Lung (tissue), 12 donors: ENCODE measurements around the gene DIS3L2. TPM values are rescaled to one million over a fixed set of nuclear protein-coding genes. Genes with fewer than 3 reads are reported as not detected.

Experiments used
- ATAC-seq: fragments of 200-7000 bp; cut with Tn5 transposase; one replicate; pipeline ENCODE4 v1.9.1; 2020; ENCODE audit warnings: moderate number of reproducible peaks; ENCODE audit not compliant: insufficient read depth, low FRiP score
- DNase-seq, 3 donors: peaks; one replicate each; pipeline ENCODE4 v3.0.0-alpha.2; 2013 to 2017
- H3K27ac ChIP-seq, 2 donors: one replicate each; pipeline ENCODE4 v1.5.1; 2013; ENCODE audit warnings: mild to moderate bottlenecking in 2 of 2, moderate library complexity in 2 of 2, control low read depth in 1 of 2, inconsistent platforms in 1 of 2, low read depth in 1 of 2, low read length in 1 of 2
- H3K27me3 ChIP-seq, 3 donors: one replicate each; pipeline ENCODE4 v1.5.1; 2013; ENCODE audit warnings: low read length in 2 of 3; ENCODE audit not compliant: control insufficient read depth in 3 of 3, insufficient read depth in 3 of 3
- H3K36me3 ChIP-seq, 4 donors: one replicate each; pipeline ENCODE4 v1.5.1; 2013; ENCODE audit warnings: low read length in 4 of 4, mild to moderate bottlenecking in 1 of 4, moderate library complexity in 1 of 4; ENCODE audit not compliant: control insufficient read depth in 4 of 4, insufficient read depth in 4 of 4
- H3K4me1 ChIP-seq, 5 donors: one replicate each; pipeline ENCODE4 v1.5.1; 2013; ENCODE audit warnings: low read length in 5 of 5, mild to moderate bottlenecking in 2 of 5, moderate library complexity in 1 of 5; ENCODE audit not compliant: control insufficient read depth in 5 of 5, insufficient read depth in 5 of 5
- H3K4me3 ChIP-seq: one replicate; pipeline ENCODE4 v1.5.1; 2013; ENCODE audit warnings: mild to moderate bottlenecking, control low read depth, moderate library complexity
- H3K9ac ChIP-seq, 2 donors: one replicate each; pipeline ENCODE4 v1.5.1; 2013; ENCODE audit warnings: low read length in 2 of 2, control low read depth in 1 of 2; ENCODE audit not compliant: insufficient read depth in 1 of 2
- H3K9me3 ChIP-seq, 4 donors: one replicate each; pipeline ENCODE4 v1.5.1; 2013; ENCODE audit warnings: low read length in 3 of 4, mild to moderate bottlenecking in 1 of 4, moderate library complexity in 1 of 4; ENCODE audit not compliant: control insufficient read depth in 4 of 4, insufficient read depth in 3 of 4
- CTCF ChIP-seq: IDR thresholded peaks from 2 replicates; pipeline ENCODE4 v1.5.1; 2012; ENCODE audit warnings: mild to moderate bottlenecking; ENCODE audit errors: control extremely low read depth, extremely low read depth
- WGBS, 2 donors: extraction: QIAGEN DNeasy Blood & Tissue Kit; methylation state at CpG; one replicate each; pipeline ENCODE4 v1.1.7; 2013; 5-methylcytosine and 5-hydroxymethylcytosine counted together
- polyA plus RNA-seq, 2 donors: library from polyadenylated mRNA; stranded (reverse); fragments of 200-250 nt; gene quantifications; one replicate each; pipeline ENCODE4 v1.2.1, GENCODE V29; 2013
- total RNA-seq, 2 donors: library from RNA; depleted of rRNA in 1 of 2; stranded (reverse); fragments of >200 nt in 1 of 2; gene quantifications; one replicate each; pipeline ENCODE4 v1.2.1, GENCODE V29; 2014 to 2021
- donor health status: control.
- donor health status: control.
- donor health status: Bipolar disorder and iron deficiency.
- donor health status: healthy.
- donor health status: DM: yes; HTN: yes; CAD: no.

Gene DIS3L2
- total and polyA plus RNA-seq, 4 donors, result 12.7 to 41.0 (median 31.1) TPM

GRCh38 chr2:231987124-231987727, 25.7 kb downstream of the DIS3L2 start:
- DNase-seq, result peak in 2 of 3 donors; percentile 36 to 44
- no peak for ATAC-seq
- no peaks in the 10 kb centered on the region for H3K9me3 ChIP-seq

DNA sequence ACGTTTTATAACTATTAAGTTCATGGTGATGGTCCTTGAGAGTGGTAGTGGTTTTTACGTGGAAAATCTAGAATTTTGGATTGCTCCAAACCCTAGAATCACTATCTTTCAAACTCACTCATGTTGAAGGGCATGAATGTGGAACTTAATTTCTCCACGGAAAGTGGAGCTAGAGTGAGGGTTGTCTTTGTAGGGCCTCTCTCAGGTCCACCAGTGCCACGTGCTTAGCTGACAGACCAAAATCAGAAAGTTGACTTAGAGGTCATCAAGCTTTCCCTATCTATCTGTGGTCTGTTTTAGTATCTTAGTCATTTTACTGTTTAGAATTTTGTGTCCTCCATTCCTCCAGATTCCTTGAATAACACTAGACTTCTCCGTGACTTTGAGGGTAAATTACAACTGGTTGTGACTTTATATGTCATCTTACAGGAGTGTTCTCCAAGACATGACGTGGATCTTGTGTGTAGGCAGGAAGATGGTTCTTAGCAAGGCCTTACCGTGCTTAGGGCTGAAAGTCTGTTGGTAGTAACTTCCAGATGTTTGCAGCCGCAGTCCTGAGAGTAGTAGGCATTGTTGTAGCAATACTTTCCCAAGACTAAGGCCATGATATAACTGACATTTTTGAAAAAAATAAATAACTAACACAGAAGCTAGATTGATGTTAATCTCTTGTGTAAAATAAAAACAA, 26.8 kb downstream of the DIS3L2 start:
- ATAC-seq (no peak), DNase-seq (no peak)
- Histone ChIP-seq H3K27ac (no peak overlapping the region), H3K4me1 (peaks cover 0 to 14% (median 0%) of the 10 kb centered on the region in 5 donors), H3K36me3 (no peaks in the 10 kb centered on the region), H3K9me3 (no peaks in the 10 kb centered on the region), H3K4me3 (no peak overlapping the region), H3K9ac (no peak overlapping the region), H3K27me3 (no peaks in the 10 kb centered on the region)
- WGBS, 2 donors, result 81 to 82% methylated on average over 8 of the region's 8 CpGs
- TF ChIP-seq CTCF, result no peak

More at GRCh38 chr2:231987124-231987727, 25.7 kb downstream of the DIS3L2 start:
- H3K27me3 ChIP-seq, result no peaks in the 10 kb centered on the region
- H3K36me3 ChIP-seq, result peaks cover 0 to 2% (median 0%) of the 10 kb centered on the region in 4 donors
- H3K27ac ChIP-seq, result no peak overlapping the region
- no peak overlapping the region for H3K4me3 ChIP-seq
- peaks cover 0 to 14% (median 0%) of the 10 kb centered on the region in 5 donors for H3K4me1 ChIP-seq
- TF ChIP-seq CTCF, result no peak
- 87 to 93% methylated on average over 5 of the region's 5 CpGs for WGBS, 2 donors
- no peak overlapping the region for H3K9ac ChIP-seq

- WGBS, 2 donors, result 64 to 76% methylated on average over 3 of the region's 3 CpGs
- Histone ChIP-seq H3K36me3 (no peaks in the 10 kb centered on the region), H3K27ac (no peak overlapping the region), H3K4me1 (peaks cover 0 to 22% (median 0%) of the 10 kb centered on the region in 5 donors), H3K27me3 (no peaks in the 10 kb centered on the region), H3K4me3 (no peak overlapping the region), H3K9me3 (no peaks in the 10 kb centered on the region), H3K9ac (no peak overlapping the region)
- DNase-seq (no peak), ATAC-seq (no peak)
- TF ChIP-seq CTCF, result no peak
Observed at GRCh38 chr2:231991664-231992063, 30.2 kb downstream of the DIS3L2 start.
